ENCODE data around the gene ITGA11. TPM values are rescaled to one million over a fixed set of nuclear protein-coding genes. Genes with fewer than 3 reads are reported as not detected.

The ITGA11 gene
- total RNA-seq, 4 donors from 2014 or later = 0.83 to 3.6 (median 2.0) TPM

GRCh38 chr15:68318008-68318835, 113.7 kb downstream of the ITGA11 start:
- TF ChIP-seq CTCF (IDR thresholded peaks at IDR 0.05) (no peak), EP300 (IDR thresholded peaks at IDR 0.05) (no peak), POLR2AphosphoS5 (IDR thresholded peaks at IDR 0.05) (no peak), POLR2A (IDR thresholded peaks at IDR 0.05) (no peak)
- Histone ChIP-seq H3K27ac (no peak overlapping the region), H3K4me1 (no peaks in the 10 kb centered on the region), H3K9me3 (no peaks in the 10 kb centered on the region), H3K4me3 (no peak overlapping the region), H3K36me3 (peaks cover 3% of the 10 kb centered on the region), H3K27me3 (no peaks in the 10 kb centered on the region)
- WGBS = 88% methylated on average over 3 of the region's 6 CpGs
- DNase-seq (ENCODE audit: low spot score in 2 of 2) = peak; percentile 20 to 42

- H3K27me3 ChIP-seq = no peaks in the 10 kb centered on the region
- no peaks in the 10 kb centered on the region for H3K9me3 ChIP-seq
- no peak overlapping the region for H3K4me3 ChIP-seq
- H3K36me3 ChIP-seq = peaks cover 3% of the 10 kb centered on the region
- DNase-seq (ENCODE audit: low spot score in 2 of 2) = peak; percentile 48 to 75
- H3K27ac ChIP-seq = no peak overlapping the region
- WGBS = 83% methylated on average over 14 of the region's 16 CpGs
- no peaks in the 10 kb centered on the region for H3K4me1 ChIP-seq
- TF ChIP-seq CTCF (IDR thresholded peaks at IDR 0.05) = no peak
- TF ChIP-seq POLR2A (IDR thresholded peaks at IDR 0.05) = no peak
- no peak for TF ChIP-seq POLR2AphosphoS5 (IDR thresholded peaks at IDR 0.05)
- no peak for TF ChIP-seq EP300 (IDR thresholded peaks at IDR 0.05)
Observed at GRCh38 chr15:68317281-68318007, 114.5 kb downstream of the ITGA11 start.

- WGBS = 86% methylated on average over 15 of the region's 17 CpGs
- no peak overlapping the region for H3K27ac ChIP-seq
- no peaks in the 10 kb centered on the region for H3K4me1 ChIP-seq
- H3K9me3 ChIP-seq = no peaks in the 10 kb centered on the region
- H3K36me3 ChIP-seq = peaks cover 3% of the 10 kb centered on the region
- TF ChIP-seq POLR2AphosphoS5 (IDR thresholded peaks at IDR 0.05) (no peak), EP300 (IDR thresholded peaks at IDR 0.05) (no peak), CTCF (IDR thresholded peaks at IDR 0.05) (no peak), POLR2A (IDR thresholded peaks at IDR 0.05) (no peak)
- no peaks in the 10 kb centered on the region for H3K27me3 ChIP-seq
- peak; percentile 52 to 68 for DNase-seq (ENCODE audit: low spot score in 2 of 2)
- H3K4me3 ChIP-seq = no peak overlapping the region
Observed at GRCh38 chr15:68316061-68316804, 115.7 kb downstream of the ITGA11 start.

- H3K4me3 ChIP-seq = no peak overlapping the region
- H3K27me3 ChIP-seq = no peaks in the 10 kb centered on the region
- no peak for TF ChIP-seq POLR2A (IDR thresholded peaks at IDR 0.05)
- TF ChIP-seq CTCF (IDR thresholded peaks at IDR 0.05) = no peak
- TF ChIP-seq EP300 (IDR thresholded peaks at IDR 0.05) = no peak
- no peak for TF ChIP-seq POLR2AphosphoS5 (IDR thresholded peaks at IDR 0.05)
- 61% methylated on average over 11 of the region's 11 CpGs for WGBS
- no peaks in the 10 kb centered on the region for H3K4me1 ChIP-seq
- H3K36me3 ChIP-seq = peaks cover 3% of the 10 kb centered on the region
- H3K27ac ChIP-seq = no peak overlapping the region
- DNase-seq (ENCODE audit: low spot score in 2 of 2) = peak; percentile 33 to 70
- no peaks in the 10 kb centered on the region for H3K9me3 ChIP-seq
Observed at GRCh38 chr15:68315495-68316031, 116.4 kb downstream of the ITGA11 start.

All from suprapubic skin (tissue), 4 donors.